HepG2 (cell line): Measurements from ENCODE around the gene TADA2B. TPM values are rescaled to one million over a fixed set of nuclear protein-coding genes. Genes with fewer than 3 reads are reported as not detected.

Experiments
- AHR ChIP-seq: IDR thresholded peaks from 2 replicates; pipeline ENCODE4 v1.6.1; 2018; ENCODE audit warnings: missing genetic modification reagents, missing compliant biosample characterization
- ARID5B ChIP-seq: IDR thresholded peaks from 2 replicates; pipeline ENCODE4 v1.4.0; 2020; ENCODE audit warnings: mild to moderate bottlenecking, missing genetic modification reagents
- CEBPZ ChIP-seq: IDR thresholded peaks from 2 replicates; pipeline ENCODE4 v1.6.1; 2012; ENCODE audit warnings: low read length, improper control_type of control experiment
- CENPBD1 ChIP-seq: sonication (generic); formaldehyde crosslinking; IDR thresholded peaks from 2 replicates; pipeline ENCODE4 v1.8.0; 2022; ENCODE audit warnings: missing genetic modification reagents, low read depth, mild to moderate bottlenecking, borderline replicate concordance
- DMAP1 ChIP-seq: IDR thresholded peaks from 2 replicates; pipeline ENCODE4 v1.6.1; 2016
- HBP1 ChIP-seq: IDR thresholded peaks from 2 replicates; pipeline ENCODE4 v1.6.1; 2016; ENCODE audit warnings: low read depth, control low read depth
- JDP2 ChIP-seq: sonication (generic); formaldehyde crosslinking; IDR thresholded peaks from 2 replicates; pipeline ENCODE4 v1.8.1; 2022; ENCODE audit warnings: missing genetic modification reagents, borderline replicate concordance
- KMT2B ChIP-seq: IDR thresholded peaks from 2 replicates; pipeline ENCODE4 v1.6.1; 2016; ENCODE audit warnings: missing genetic modification reagents, missing compliant biosample characterization
- MAFG ChIP-seq: sonication (generic); formaldehyde crosslinking; IDR thresholded peaks from 2 replicates; pipeline ENCODE4 v1.5.1; 2020; ENCODE audit warnings: mild to moderate bottlenecking, missing genetic modification reagents
- MNT ChIP-seq: fragments of 450-650 bp; IDR thresholded peaks from 2 replicates; pipeline ENCODE4 v1.6.1; 2016
- SNRNP70 ChIP-seq: fragments of 200-400 bp; formaldehyde crosslinking; IDR thresholded peaks from 2 replicates; pipeline ENCODE4 v1.6.1; 2017; ENCODE audit warnings: mild to moderate bottlenecking, low read depth, low read length, moderate library complexity
- TOE1 ChIP-seq: sonication (generic); formaldehyde crosslinking; IDR thresholded peaks from 2 replicates; pipeline ENCODE4 v1.4.0; 2020; ENCODE audit warnings: mild to moderate bottlenecking, missing genetic modification reagents
- ZMAT3 ChIP-seq: sonication (generic); formaldehyde crosslinking; conservative IDR thresholded peaks from 2 replicates; pipeline ENCODE4 v1.7.0; 2021; ENCODE audit warnings: missing genetic modification reagents
- ZNF362 ChIP-seq: sonication (generic); formaldehyde crosslinking; IDR thresholded peaks from 2 replicates; pipeline ENCODE4 v1.4.0; 2020; ENCODE audit warnings: missing genetic modification reagents, mild to moderate bottlenecking, borderline replicate concordance
- ZNF770 ChIP-seq: sonication (generic); formaldehyde crosslinking; IDR thresholded peaks from 2 replicates; pipeline ENCODE4 v1.5.0; 2020; ENCODE audit warnings: mild to moderate bottlenecking, missing genetic modification reagents
- ZNF780A ChIP-seq: sonication (generic); formaldehyde crosslinking; IDR thresholded peaks from 2 replicates; pipeline ENCODE4 v1.8.0; 2022; ENCODE audit warnings: mild to moderate bottlenecking, missing genetic modification reagents, moderate library complexity
- ZNF878 ChIP-seq: sonication (generic); formaldehyde crosslinking; IDR thresholded peaks from 2 replicates; pipeline ENCODE4 v1.8.1; 2023; ENCODE audit warnings: mild to moderate bottlenecking, missing genetic modification reagents, moderate library complexity
- polyA plus RNA-seq, 8 experiments: library from polyadenylated mRNA; depleted of rRNA in 3 of 8; stranded (reverse) in 7 of 8; unstranded in 1 of 8; fragments of >200 nt; fragmentation: Illumina TruSeq in 4 of 8; extraction: Trizol in 4 of 8; gene quantifications; 2 replicates each; pipeline versions ENCODE4 v1.2.1 to v1.2.3, GENCODE V29; 2011 to 2016; ENCODE audit warnings: low read depth in 4 of 8, missing spikeins in 1 of 8, mixed read lengths in 1 of 8; ENCODE audit not compliant: insufficient read depth in 1 of 8
- total RNA-seq, 5 experiments: library from RNA; depleted of rRNA; stranded (reverse); fragments of >200 nt; fragmentation: Illumina TruSeq; extraction: Trizol; gene quantifications; 2 replicates each; pipeline ENCODE4 v1.2.3, GENCODE V29; 2016; ENCODE audit warnings: low read depth in 1 of 5

The TADA2B gene
- total and polyA plus RNA-seq, 2 of the 13 experiments (the other 11 are each of a cell fraction or from before 2014, with no cell fraction given), result 4.6 to 8.9 TPM

GRCh38 chr4:7067126-7067451, 23.9 kb downstream of the TADA2B start (continued):
- TF ChIP-seq SNRNP70 (no peak), ARID5B (peak; percentile 5; the same call in 1 of the 2 replicates), MNT (no peak), ZNF780A (no peak), TOE1 (CRISPR knock-in tag) (no peak), ZNF362 (CRISPR knock-in tag) (peak; percentile 6; the same call in 1 of the 2 replicates), CENPBD1 (CRISPR knock-in tag) (no peak), AHR (no peak), KMT2B (CRISPR knock-in tag) (no peak), MAFG (CRISPR knock-in tag) (no peak), CEBPZ (no peak), ZNF770 (no peak), HBP1 (CRISPR knock-in tag) (no peak), JDP2 (no peak), ZNF878 (CRISPR knock-in tag) (no peak), ZMAT3 (no peak), DMAP1 (no peak)
